Thoracic aorta (tissue), 2 donors: ENCODE measurements around the gene ANKRD33B. TPM values are rescaled to one million over a fixed set of nuclear protein-coding genes. Genes with fewer than 3 reads are reported as not detected.

Source experiments
- ATAC-seq: fragments of 150-250 bp; one replicate; pipeline ENCODE4 v1.8.0; 2017; ENCODE audit warnings: low read depth; ENCODE audit not compliant: insufficient number of reproducible peaks, low FRiP score
- DNase-seq: peaks from one replicate; pipeline ENCODE4 v3.0.0-alpha.2; 2020; ENCODE audit warnings: low spot score
- H3K27ac ChIP-seq, 2 donors: fragments of 200-600 bp; sonication (generic); 1 replicate in 1 of 2; 2 replicates in 1 of 2; pipeline ENCODE4 v1.5.1; 2016; ENCODE audit warnings: mild to moderate bottlenecking in 2 of 2, moderate library complexity in 2 of 2
- H3K27me3 ChIP-seq: fragments of 200-600 bp; sonication (generic); replicated peaks from 2 replicates; pipeline ENCODE4 v1.6.0; 2016; ENCODE audit warnings: mild to moderate bottlenecking; ENCODE audit not compliant: insufficient read depth
- H3K36me3 ChIP-seq: fragments of 200-600 bp; sonication (generic); one replicate; pipeline ENCODE4 v1.5.1; 2016
- H3K4me1 ChIP-seq, 2 donors: fragments of 200-600 bp; sonication (generic); 1 replicate in 1 of 2; 2 replicates in 1 of 2; pipeline versions ENCODE4 v1.5.1 to v1.6.0; 2016; ENCODE audit warnings: low read depth in 2 of 2, mild to moderate bottlenecking in 1 of 2; ENCODE audit not compliant: control insufficient read depth in 1 of 2
- H3K4me3 ChIP-seq: fragments of 200-600 bp; sonication (generic); 2 replicates; pipeline ENCODE4 v1.5.1; 2016; ENCODE audit warnings: mild to moderate bottlenecking
- H3K9me3 ChIP-seq: fragments of 200-600 bp; sonication (generic); 2 replicates; pipeline ENCODE4 v1.5.1; 2016
- CTCF ChIP-seq: fragments of 200-600 bp; sonication (generic); IDR thresholded peaks from one replicate; pipeline ENCODE4 v1.5.1; 2019; ENCODE audit warnings: antibody characterized with exemption
- total RNA-seq, 2 donors: library from RNA; depleted of rRNA; stranded (reverse); fragments of >200 nt; gene quantifications; one replicate each; pipeline versions ENCODE4 v1.1.0 to v1.2.3, GENCODE V29; 2016

Gene ANKRD33B
- total RNA-seq, 2 donors from 2014 or later, result 4.9 to 5.7 TPM

- Histone ChIP-seq H3K4me1 (peaks cover 4 to 20% of the 10 kb centered on the region in 2 donors), H3K36me3 (no peaks in the 10 kb centered on the region), H3K9me3 (no peaks in the 10 kb centered on the region), H3K4me3 (no peak overlapping the region), H3K27ac (no peak overlapping the region), H3K27me3 (no peaks in the 10 kb centered on the region)
- ATAC-seq (no peak), DNase-seq (no peak)
- no peak for TF ChIP-seq CTCF
These were observed 62.0 kb downstream of the ANKRD33B start for GRCh38 chr5:10625700-10626472.

- TF ChIP-seq CTCF, result no peak
- Histone ChIP-seq H3K4me3 (no peak overlapping the region), H3K36me3 (no peaks in the 10 kb centered on the region), H3K9me3 (no peaks in the 10 kb centered on the region), H3K27ac (peak overlapping the region; percentile 66 to 85), H3K27me3 (no peaks in the 10 kb centered on the region), H3K4me1 (peaks cover 4 to 20% of the 10 kb centered on the region in 2 donors)
- DNase-seq, result no peak
- no peak for ATAC-seq
These were observed 62.7 kb downstream of the ANKRD33B start for GRCh38 chr5:10626473-10627013.

- no peaks in the 10 kb centered on the region for H3K27me3 ChIP-seq
- no peaks in the 10 kb centered on the region for H3K9me3 ChIP-seq
- H3K27ac ChIP-seq, result peak overlapping the region; percentile 66 to 85
- DNase-seq (no peak), ATAC-seq (no peak)
- no peak for TF ChIP-seq CTCF
- H3K4me1 ChIP-seq, result peaks cover 4 to 20% of the 10 kb centered on the region in 2 donors
- peak overlapping the region; percentile 65 for H3K4me3 ChIP-seq
- H3K36me3 ChIP-seq, result no peaks in the 10 kb centered on the region
These were observed 63.4 kb downstream of the ANKRD33B start for GRCh38 chr5:10627160-10627701.

GRCh38 chr5:10628601-10629000, 64.7 kb downstream of the ANKRD33B start:
- Histone ChIP-seq H3K9me3 (no peaks in the 10 kb centered on the region), H3K36me3 (no peaks in the 10 kb centered on the region), H3K4me3 (no peak overlapping the region), H3K27ac (peak overlapping the region in 1 of 2 donors; percentile 44), H3K4me1 (peaks cover 4 to 20% of the 10 kb centered on the region in 2 donors), H3K27me3 (no peaks in the 10 kb centered on the region)
- ATAC-seq (no peak), DNase-seq (no peak)
- TF ChIP-seq CTCF, result no peak

- Histone ChIP-seq H3K4me1 (peaks cover 4 to 20% of the 10 kb centered on the region in 2 donors), H3K36me3 (no peaks in the 10 kb centered on the region), H3K27ac (no peak overlapping the region), H3K4me3 (no peak overlapping the region), H3K27me3 (no peaks in the 10 kb centered on the region), H3K9me3 (no peaks in the 10 kb centered on the region)
- ATAC-seq (no peak), DNase-seq (no peak)
- no peak for TF ChIP-seq CTCF
These were observed 65.8 kb downstream of the ANKRD33B start for GRCh38 chr5:10629682-10630081.
